ENCODE measurements around the gene FXR2.

Gene FXR2

DNA sequence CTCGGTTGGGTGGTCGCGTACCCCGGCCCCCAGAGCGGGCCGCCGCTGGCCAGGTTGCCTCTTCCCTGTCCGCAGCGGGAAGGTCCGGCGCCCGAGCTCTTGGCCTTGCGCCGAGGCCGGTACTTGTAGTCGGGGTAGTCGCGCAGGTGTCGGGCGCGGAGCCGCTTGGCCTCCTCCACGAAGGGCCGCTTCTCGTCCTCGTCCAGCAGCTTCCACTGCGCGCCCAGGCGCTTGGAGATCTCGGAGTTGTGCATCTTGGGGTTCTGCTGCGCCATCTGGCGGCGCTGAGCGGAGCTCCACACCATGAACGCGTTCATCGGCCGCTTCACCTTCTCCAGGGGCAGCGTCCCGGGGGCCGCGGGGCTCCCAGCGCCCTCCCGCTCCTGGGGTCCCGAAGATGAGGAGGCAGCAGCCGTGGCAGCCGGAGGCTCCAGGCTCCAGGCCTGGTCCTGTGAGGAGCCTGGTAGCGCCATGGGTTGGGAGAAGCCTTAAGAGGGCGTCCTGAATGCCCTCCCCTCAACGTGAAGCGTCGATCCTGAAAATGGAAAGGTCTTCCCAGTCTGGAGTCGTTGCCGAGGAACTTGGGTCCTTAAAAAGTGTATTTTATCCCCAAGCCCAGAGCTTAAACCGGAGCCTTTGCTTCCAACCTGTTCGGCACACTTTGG lies 25.4 kb downstream of the FXR2 start:
- DNase-seq (ENCODE audit: low read depth in 2 of 2), result peak; percentile 53 to 56

DNA sequence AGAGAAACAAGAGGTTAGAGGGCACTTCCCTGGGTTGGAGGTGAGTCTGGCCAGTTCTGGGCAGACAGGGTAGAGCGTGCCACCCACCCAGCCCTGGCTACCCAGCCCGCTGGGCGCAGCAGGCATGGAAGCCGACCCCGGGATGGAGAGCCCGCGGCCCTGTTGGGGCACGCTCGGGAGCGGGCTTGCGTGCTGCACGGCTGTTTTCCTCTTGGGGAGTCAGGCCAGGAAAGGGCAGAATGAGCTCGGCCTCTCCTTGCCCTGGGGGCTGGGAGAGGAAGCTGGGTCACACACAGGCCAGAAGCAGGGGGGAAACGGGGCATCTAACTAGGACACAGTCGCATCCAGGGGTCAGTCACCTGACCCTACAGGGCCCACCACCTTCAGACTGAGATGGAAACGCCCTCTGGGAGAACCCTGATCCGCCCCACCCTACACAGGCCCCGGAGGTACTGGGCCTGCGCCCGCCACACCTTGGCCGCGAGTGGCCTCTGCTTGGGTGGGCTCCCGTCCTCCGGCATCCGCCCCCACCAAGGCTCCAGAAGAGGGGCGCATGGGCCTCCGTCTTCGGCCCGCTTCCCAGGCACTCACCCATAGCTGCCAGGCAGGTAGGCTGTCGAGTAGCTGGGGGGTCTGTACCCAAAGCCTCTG lies 26.0 kb downstream of the FXR2 start:
- no peak for DNase-seq (ENCODE audit: low read depth in 2 of 2)

DNA sequence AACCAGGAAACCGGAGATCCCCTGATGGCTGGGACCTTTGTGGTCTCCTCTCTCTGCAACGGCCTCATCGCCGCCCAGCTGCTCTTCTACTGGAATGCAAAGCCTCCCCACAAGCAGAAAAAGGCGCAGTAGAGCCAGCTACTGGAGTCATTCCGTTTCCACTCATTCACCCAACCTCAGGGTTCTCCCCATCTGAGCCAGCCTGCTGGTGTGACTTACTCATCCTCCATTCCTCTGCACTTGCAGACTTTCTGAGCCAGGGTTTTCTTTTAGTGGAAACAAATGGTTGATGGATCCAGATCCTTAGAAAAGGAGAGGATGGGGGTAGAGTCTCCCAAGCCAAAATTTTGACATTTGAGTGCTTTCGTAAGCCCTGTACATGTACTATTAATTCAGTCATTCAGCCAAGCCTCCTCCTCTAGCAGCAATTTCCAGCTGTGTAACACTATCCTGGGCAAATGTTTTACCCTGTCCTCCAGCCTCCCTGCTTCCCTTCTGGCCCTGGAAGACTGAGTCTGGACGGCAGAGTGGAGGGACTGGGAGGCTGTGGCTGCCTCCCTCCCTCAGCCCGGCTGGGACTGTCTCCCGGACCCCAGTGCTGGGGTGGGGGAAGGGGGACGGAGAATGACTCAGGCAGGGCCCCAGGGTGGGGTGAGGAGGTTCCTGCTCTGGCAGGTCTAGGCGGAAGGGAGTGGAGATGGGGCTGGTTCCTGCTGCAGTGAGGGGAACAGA lies 27.1 kb downstream of the FXR2 start:
- DNase-seq (ENCODE audit: low read depth in 2 of 2), result no peak

DNA sequence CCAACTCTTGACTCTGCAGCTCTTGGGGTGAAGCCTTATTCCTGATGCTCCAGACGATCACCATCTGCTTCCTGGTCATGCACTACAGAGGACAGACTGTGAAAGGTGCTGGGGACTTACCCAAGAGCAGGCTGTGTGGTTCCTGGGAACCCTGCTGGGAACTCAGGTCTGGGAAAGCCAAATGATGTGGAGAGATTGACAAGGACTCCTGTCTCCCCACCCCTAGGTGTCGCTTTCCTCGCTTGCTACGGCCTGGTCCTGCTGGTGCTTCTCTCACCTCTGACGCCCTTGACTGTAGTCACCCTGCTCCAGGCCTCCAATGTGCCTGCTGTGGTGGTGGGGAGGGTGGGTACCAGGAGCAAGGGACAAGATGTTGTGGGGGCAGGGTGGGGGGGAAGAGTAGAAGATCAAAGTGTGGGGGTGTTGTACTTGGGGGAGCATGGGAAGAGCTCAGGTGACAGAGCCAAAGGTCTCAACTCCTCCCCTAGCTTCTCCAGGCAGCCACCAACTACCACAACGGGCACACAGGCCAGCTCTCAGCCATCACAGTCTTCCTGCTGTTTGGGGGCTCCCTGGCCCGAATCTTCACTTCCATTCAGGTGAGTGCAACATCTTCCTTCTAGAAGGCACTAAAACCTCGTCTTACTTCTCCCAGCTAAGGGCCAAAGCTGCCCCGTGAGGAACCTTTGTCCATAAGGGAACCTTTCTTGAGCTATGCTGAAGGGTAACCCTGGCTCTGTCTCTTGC lies 27.9 kb downstream of the FXR2 start:
- no peak for DNase-seq (ENCODE audit: low read depth in 2 of 2)

DNA sequence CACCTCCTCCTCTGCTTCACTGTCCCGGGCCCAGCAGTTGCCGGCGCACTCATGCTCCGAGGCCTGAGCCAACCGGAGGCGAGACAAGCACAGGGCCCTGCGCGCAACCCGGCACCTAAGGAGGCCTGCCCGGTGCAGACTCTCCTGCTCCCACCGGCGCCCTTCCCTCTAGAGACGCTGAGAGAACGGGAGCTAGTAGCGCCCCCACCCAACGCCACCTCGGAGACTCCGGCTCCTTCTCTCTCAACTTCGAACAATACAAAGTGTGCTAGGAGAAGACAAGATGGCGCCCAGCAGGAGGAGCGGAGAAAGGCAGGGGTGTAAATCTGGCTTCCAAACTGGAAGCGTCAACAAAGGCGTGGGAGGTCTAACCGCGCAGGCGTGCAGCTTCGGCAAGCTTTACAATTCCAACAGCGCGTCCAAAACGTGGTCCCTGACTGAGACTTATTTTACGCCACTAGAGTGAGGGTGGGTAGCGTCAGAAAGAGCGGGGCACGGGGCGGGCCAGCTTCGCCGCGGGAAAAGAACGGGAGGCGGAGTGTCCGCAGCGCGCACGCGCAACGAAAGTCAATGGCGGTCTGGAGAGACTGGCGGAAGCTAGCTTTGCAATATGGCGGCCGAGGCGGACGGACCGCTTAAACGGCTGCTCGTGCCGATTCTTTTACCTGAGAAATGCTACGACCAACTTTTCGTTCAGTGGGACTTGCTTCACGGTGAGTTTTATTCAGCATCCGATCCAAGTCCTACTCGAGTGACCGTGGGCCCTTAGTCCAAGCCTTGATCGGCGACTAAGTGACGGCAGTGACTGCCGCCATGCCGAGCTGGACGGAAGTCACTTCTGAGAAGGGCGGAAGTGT lies 31.2 kb downstream of the FXR2 start, which contains the start of gene MPDU1:
MPDU1 (plus strand) TSS at position 600 of the 857 bp plus-strand sequence; CDS start at position 611, 11 bp downstream.
- DNase-seq (ENCODE audit: low read depth in 2 of 2), result peak; percentile 89 to 92

DNA sequence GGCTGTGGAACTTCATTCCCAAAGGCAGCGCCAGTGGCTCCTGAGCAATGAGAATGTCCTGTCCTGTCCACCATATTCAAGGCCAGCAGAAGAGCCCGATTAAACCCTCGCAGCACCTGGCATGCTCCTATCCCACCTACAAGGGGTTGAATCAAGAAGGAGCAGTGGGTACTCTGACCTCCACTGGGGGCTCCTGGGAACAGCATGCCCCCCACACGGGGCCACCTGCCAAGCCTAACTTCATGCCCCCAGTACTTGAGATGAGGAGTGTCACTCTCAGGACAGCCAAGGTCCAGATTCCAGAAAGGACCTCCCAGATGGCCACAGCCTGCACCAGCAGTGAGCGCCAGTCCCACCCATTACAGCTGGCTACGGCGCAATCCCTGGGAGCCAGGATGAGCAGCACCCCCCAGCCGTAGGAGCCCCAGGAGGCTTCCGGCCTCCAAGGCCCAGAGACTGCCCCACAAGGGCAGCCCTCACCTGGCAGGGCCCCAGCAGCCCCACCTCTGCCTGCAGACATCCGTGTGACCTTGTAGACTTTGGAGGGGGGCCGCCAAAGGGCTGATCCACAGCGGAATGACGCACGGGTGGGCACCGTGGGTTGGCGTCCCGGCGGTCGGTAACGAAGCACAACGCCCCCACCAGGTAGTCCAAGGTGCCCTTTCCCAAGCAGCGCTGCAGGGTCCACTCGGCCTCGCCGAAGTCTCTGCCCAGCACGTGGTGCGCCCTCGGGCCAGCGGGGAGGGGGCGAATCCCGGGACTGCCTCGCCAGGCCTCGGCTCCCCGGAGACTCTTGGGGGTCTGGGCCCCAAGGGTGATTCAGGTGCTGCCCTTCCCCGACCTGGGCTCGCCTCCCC lies 32.1 kb downstream of the FXR2 start:
- DNase-seq (ENCODE audit: low read depth in 2 of 2), result no peak

DNA sequence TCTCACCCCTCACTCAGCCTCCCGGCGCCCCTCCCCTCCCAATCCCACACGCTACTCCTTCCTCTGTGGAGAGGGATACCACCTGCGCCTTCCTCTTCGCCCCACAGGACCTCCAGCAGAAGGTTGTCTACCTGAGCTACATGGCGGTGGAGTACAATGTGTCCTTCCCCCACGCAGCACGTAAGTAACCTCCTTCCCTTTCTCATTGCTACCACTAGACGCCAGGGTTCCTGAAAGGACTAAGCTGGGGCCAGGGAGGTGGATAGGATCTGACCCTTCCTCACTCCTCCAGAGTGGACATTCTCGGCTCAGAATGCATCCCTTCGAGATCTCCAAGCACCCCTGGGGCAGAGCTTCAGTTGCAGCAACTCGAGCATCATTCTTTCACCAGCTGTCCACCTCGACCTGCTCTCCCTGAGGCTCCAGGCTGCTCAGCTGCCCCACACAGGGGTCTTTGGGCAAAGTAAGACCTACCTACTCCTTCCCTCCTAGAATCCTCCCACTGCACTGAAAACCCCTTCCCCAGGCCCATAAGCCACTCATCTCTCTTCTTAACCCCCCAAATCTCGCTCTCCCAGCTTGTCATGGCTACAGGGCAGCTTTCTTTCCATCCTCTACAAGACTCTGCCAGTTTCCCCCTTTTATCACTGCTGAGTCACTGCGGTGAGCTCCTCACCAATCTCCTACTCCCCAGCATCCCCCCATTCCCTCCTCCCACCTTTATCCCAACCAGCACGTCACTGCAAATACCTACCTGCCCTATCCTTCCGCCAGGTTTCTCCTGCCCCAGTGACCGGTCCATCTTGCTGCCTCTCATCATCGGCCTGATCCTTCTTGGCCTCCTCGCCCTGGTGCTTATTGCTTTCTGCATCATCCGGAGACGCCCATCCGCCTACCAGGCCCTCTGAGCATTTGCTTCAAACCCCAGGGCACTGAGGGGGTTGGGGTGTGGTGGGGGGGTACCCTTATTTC lies 33.8 kb downstream of the FXR2 start:
- DNase-seq (ENCODE audit: low read depth in 2 of 2), result no peak

DNA sequence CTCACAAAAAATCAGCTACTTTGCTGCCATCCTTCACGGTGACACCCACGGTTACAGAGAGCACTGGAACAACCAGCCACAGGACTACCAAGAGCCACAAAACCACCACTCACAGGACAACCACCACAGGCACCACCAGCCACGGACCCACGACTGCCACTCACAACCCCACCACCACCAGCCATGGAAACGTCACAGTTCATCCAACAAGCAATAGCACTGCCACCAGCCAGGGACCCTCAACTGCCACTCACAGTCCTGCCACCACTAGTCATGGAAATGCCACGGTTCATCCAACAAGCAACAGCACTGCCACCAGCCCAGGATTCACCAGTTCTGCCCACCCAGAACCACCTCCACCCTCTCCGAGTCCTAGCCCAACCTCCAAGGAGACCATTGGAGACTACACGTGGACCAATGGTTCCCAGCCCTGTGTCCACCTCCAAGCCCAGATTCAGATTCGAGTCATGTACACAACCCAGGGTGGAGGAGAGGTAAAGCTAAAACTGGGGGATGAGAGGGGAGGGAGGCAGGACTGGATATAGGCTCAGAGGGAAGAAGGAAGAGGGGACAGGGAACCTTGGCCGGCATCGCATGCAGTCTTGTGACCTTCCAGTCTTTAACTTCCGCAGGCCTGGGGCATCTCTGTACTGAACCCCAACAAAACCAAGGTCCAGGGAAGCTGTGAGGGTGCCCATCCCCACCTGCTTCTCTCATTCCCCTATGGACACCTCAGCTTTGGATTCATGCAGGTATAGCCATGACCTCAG lies 34.7 kb downstream of the FXR2 start:
- DNase-seq (ENCODE audit: low read depth in 2 of 2), result no peak

DNA sequence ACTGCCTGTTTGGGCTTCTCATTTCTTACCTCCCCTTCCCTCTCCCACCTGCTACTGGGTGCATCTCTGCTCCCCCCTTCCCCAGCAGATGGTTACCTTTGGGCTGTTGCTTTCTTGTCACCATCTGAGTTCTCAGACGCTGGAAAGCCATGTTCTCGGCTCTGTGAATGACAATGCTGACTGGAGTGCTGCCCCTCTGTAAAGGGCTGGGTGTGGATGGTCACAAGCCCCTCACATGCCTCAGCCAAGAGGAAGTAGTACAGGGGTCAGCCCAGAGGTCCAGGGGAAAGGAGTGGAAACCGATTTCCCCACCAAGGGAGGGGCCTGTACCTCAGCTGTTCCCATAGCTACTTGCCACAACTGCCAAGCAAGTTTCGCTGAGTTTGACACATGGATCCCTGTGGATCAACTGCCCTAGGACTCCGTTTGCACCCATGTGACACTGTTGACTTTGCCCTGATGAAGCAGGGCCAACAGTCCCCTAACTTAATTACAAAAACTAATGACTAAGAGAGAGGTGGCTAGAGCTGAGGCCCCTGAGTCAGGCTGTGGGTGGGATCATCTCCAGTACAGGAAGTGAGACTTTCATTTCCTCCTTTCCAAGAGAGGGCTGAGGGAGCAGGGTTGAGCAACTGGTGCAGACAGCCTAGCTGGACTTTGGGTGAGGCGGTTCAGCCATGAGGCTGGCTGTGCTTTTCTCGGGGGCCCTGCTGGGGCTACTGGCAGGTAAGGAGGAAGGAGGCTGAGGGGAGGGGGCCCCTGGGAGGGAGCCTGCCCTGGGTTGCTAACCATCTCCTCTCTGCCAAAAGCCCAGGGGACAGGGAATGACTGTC lies 35.5 kb downstream of the FXR2 start, which contains the start of gene CD68:
CD68 (plus strand) TSS at position 638 of the 833 bp plus-strand sequence; CDS start at position 678, 40 bp downstream.
- peak; percentile 57 to 58 for DNase-seq (ENCODE audit: low read depth in 2 of 2)

DNA sequence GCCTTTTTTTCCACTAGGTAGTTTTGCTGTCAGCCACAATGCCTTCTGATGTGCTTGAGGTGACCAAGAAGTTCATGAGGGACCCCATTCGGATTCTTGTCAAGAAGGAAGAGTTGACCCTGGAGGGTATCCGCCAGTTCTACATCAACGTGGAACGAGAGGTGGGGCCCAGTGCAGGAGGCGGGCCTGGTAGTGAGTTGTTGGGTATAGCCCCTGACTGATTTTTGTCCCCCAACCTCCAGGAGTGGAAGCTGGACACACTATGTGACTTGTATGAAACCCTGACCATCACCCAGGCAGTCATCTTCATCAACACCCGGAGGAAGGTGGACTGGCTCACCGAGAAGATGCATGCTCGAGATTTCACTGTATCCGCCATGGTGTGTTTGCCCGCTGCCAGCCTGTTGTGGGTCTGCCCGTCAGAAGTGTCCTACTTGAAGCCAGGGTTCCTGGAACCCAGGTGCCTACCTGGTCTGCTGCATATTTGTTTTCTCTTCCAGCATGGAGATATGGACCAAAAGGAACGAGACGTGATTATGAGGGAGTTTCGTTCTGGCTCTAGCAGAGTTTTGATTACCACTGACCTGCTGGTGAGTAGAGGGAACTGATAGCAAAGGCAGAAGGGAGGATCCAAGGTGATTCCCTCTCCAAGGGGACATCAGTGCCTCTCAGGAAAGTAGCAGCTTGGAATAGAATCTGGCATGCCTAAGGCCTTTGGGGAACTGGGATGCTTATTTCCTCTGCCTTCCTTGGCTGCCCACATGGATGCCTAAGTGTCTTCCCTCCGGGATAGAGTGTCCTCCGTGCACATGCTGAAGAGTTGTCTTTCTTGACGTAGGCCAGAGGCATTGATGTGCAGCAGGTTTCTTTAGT lies 37.1 kb downstream of the FXR2 start:
- no peak for DNase-seq (ENCODE audit: low read depth in 2 of 2)

DNA sequence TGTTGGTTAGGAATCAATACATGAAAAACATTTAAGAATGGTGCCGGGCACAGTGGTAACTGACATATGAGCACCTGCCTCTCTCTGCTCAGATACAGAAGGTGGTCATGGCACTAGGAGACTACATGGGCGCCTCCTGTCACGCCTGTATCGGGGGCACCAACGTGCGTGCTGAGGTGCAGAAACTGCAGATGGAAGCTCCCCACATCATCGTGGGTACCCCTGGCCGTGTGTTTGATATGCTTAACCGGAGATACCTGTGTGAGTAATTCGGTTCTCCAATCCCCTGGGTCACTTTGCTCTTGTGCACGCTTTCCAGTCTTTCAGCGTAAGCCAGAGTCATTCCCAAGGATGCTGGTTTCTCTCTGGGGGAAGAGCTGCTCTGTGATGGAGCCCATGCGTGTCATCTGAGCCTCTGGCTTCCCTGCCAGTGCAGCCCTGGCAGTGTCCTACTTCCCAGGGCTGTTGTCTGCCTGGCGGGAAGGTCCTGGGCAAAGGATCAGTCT lies 38.2 kb downstream of the FXR2 start:
- DNase-seq (ENCODE audit: low read depth in 2 of 2), result no peak

DNA sequence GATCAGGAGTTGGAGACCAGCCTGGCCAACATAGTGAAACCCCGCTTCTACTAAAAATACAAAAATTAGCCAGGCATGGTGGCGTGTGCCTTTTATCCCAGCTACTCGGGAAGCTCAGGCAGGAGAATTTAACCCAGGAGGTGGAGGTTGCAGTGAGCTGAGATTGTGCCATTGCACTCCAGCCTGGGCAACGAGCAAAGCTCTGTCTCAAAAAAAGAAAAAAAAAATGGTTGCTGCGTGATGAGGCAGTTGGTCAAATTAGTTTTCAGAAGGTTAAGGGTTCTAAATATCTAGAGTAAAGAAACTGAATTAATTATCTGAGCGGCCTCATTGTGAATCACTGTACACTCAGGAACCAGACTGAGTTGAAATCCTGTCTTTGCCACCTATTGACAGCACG lies 38.7 kb downstream of the FXR2 start:
- no peak for DNase-seq (ENCODE audit: low read depth in 2 of 2)

DNA sequence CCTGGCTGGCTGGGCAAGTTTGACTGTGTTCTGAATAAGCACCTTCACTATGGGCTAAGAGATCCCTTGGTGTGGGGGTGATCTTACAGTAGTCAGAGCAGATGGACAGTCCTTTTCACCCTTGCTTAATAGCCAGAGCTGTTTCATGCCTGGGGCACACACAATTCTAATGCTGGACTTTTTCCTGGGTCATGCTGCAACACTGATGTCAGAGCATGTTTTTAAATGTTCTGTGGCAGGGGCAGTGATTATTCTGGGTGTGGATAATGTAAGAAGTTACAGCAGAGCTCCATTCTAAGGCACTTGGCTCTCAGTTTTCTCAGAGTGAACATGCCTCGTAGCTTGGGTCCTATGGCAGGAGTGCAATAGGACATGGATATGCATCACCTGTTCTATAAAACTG lies 39.2 kb downstream of the FXR2 start:
- DNase-seq (ENCODE audit: low read depth in 2 of 2), result no peak

DNA sequence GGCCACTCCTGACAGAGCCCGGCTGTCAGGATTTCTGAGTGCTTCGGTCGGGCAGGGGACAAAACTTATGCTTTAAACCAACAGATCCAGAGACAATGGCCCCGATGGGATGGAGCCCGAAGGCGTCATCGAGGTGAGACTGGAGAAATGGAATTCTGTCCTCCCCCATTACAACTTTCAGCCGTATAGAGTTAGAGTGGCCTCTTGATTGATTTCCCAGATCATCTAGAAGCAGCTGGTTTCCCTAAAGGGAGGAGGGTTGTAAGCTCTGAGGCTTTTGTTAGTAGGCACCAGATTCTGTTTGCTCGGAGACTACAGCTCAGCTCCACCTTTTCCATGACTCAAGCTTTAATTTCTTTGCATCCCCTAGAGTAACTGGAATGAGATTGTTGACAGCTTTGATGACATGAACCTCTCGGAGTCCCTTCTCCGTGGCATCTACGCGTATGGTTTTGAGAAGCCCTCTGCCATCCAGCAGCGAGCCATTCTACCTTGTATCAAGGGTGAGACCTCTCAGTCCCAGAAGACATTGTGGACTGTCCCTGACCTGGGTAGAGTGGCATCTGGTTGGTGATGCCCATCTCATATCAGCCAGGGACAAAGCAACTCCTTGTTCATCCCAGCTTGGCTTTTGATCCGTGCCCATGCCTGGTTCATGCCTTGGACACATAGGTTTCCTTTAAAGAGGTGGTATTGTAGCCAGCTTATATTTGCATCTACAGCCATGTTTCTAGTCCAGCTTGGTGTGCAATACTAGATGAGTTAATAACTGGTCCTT lies 40.3 kb downstream of the FXR2 start:
- DNase-seq (ENCODE audit: low read depth in 2 of 2), result no peak

Measured in stimulated activated CD4-positive, alpha-beta T cell treated with anti-CD3 and anti-CD28 coated beads, Interleukin-1b, Interleukin-23, amount 100 ng/mL, for 4 hours (primary cell).